HTR-8/SVneo (cell line): ENCODE data around the gene CKMT2.
A peak's percentile ranks its signal among the peaks of the same experiment; 100 is the strongest.
"Not testable (repeated sequence)": the region's sequence is repeated elsewhere in the genome, so short reads cannot be mapped to it uniquely, and the experiment has no call there.

Experiments used
- DNase-seq: peaks from one replicate; pipeline ENCODE4 v3.0.0; 2011; ENCODE audit warnings: low spot score, mixed read lengths; ENCODE audit not compliant: insufficient read length
- FAIRE-seq: peaks from 2 replicates; lab custom pipeline; 2011; peaks lifted over from hg19 to GRCh38; lab: Jason Lieb, UNC

CKMT2 gene

DNA sequence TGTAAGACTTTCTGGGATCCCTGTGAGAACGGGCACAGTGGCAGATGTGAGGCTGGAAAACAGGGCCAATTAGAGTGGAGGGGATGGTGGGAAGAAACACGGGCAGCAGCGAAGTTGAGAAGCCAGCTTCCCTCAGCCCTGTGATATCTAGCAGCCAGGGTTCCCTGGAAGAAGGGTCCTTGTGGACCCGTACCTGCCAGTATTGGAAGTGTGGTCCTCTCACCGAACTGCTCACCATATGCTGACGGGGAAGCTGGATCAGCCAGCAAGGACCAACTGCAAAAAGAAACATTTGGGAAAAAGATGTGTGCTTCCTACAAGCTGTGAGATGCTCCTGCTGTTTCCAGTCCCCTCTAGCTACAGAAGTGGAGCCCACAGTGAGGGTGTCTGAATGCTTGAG lies 13.6 kb downstream of the CKMT2 start:
- FAIRE-seq: no peak
- no peak for DNase-seq

DNA sequence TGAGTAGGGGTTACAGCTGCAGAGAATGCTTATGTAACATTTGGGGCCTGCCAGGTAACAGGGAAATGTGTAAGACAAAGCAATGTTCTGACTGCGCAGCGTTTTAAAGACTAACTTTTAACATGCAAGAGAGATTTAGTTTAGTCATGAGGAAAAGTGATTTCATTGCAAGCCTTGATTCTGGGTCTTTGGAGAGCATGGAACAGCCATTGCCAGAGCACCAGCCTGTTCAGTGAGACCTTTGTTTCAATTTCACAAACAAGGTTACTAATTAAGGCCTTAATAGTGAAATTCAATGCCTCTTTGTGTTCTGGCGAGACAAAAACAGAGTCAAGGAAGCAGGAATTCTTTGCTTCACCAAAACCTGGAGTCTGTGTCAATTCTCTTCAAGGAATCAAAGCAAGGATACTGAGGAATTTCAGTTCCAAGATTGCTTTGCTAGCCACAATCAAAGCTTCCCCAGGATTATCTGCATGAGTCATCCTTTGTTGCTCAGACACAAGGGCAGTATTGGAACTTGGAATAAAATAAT lies 14.4 kb downstream of the CKMT2 start:
- FAIRE-seq (no peak), DNase-seq (peak; percentile 23)

DNA sequence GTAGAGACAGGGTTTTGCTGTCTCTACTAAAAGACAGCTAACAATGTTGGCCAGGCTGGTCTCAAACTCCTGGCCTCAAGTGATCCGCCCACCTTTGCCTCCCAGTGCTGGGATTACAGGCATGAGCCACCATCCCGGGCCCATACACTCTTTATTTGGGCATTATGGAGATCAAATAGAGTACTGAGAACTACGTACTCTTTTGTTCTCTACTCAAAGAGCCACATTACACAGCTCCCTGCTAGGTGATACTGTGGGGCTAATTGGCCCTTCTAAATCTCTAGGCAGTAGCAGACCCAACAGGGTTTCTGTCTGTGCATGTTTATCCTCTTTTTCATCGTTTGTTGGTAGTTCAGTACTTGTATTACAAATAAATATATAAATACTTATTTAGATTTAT lies 16.1 kb downstream of the CKMT2 start:
- FAIRE-seq: no peak
- DNase-seq: no peak

DNA sequence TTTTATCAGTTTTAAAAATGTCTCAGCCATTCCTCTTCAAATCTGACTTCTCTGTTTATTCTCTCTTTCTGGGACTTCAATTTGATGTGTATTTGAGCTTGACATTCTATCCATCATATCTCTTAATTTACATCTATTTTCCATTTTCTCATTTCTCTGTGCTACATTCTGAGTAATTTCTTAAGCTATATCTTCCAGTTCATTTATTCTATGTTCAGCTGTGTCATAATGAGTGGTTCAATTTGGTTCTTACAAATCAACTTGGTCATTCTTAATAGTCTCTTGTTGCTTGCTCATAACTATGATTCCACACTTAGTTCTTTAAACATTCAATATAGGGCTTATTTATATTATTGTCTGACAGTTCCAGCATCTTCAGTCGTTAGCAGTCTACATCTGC lies 16.9 kb downstream of the CKMT2 start:
- DNase-seq (no peak), FAIRE-seq (no peak)

DNA sequence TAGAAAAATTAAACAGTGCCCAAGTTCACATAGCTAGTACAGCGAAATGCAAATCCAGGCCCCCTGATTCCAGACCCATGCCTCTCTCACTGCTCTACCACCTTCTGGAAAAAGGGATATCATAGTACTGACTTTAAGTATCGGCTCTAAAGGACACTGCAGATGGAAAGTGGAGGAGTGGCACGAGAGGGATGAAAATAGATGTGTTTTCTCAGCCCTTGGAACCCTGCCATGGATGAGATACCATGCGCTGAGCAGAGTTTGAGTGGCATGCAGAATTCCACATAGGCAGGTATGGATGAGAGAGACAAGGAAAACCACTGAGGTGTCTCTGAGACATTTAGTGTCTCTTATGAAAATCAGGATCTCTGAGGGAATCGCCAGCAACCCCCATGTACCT lies 18.8 kb downstream of the CKMT2 start:
- no peak for FAIRE-seq
- no peak for DNase-seq

DNA sequence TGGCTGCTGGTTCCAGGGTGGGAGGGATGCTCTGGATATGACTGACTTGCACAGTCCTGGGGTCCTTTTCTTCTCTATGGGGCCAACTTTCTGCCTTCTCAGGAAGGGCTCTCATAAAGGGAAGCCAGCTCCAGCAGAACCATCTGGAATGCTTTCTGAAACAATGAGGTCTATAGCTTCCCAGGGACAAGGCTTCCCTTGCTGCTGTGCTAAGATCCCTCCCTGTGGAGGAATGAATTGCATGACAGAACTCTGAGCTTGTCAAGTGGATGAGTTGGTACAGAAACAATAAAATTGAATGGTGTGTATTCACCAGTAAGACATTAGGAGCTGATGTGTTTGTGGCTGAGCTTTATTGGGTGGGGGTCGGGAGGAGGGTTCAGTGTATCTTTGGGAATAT lies 19.8 kb downstream of the CKMT2 start:
- FAIRE-seq (no peak), DNase-seq (no peak)

DNA sequence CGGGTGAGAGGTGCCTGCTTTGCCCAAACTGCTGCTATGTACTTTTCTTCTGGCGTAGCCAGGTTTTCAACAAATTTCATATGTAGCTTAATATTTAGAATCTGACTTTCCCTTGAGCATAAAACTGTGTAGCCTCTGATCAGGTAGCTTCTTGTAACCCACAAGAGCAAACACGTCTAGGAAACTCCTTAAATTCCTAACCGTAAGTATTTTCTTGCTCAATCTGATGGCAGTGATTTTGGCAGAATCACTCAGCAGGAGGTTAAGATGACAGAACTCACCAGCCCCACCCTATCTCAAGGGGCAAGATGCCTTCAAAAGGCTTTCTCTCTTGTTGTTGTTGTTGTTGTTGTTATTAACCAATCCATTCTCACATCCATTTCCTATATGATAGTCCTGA lies 20.8 kb downstream of the CKMT2 start:
- DNase-seq (no peak), FAIRE-seq (no peak)

DNA sequence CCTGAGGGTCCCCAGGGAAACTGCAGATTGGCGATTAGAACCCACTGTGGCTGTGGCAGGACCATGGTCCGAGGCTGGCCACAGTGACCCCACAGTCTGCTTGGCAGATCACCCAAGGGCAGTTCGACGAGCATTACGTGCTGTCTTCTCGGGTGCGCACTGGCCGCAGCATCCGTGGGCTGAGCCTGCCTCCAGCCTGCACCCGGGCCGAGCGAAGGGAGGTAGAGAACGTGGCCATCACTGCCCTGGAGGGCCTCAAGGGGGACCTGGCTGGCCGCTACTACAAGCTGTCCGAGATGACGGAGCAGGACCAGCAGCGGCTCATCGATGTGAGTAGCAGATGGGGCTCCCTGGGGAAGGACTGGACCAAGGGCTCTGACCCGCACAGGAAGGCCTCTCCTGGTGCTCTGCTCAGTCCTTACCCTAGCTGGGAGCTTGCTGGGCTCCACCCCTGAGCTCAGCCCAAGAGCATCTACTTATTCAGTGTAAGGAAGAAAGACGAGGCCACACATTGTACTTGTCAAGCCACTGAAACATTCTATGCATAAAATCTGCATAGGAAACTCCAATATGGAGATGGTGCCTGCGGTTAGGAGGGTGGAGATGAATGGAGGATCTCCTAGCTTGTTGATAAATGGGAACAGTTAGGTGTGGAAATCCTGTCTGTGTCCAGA lies 21.9 kb downstream of the CKMT2 start:
- FAIRE-seq (no peak), DNase-seq (no peak)

DNA sequence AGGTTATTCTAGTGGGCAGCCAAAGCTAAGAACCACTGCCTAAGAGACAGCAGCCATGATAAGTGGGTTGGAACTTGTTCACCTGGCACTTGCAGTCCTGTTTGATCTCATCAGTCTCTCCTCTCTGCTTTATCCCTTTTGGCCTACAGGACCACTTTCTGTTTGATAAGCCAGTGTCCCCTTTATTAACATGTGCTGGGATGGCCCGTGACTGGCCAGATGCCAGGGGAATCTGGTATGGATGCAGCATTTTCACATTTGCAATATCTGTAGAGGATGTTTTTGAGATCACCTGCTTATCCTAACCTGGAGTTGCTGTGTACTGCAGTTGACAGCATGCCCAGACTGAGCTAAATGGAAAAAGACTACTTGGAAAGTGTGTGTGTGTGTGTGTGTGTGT lies 23.6 kb downstream of the CKMT2 start:
- DNase-seq (no peak), FAIRE-seq (no peak)

DNA sequence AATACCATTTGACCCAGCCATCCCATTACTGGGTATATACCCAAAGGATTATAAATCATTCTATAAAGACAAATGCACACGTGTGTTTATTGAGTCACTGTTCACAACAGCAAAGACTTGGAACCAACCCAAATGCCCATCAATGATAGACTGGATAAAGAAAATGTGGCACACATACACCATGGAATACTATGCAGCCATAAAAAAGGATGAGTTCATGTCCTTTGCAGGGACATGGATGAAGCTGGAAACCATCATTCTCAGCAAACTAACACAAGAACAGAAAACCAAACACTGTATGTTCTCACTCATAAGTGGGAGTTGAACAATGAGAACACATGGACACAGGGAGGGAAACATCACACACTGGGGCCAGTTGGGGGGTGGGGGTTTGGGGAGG lies 29.7 kb downstream of the CKMT2 start:
- not testable (repeated sequence) for FAIRE-seq, DNase-seq

DNA sequence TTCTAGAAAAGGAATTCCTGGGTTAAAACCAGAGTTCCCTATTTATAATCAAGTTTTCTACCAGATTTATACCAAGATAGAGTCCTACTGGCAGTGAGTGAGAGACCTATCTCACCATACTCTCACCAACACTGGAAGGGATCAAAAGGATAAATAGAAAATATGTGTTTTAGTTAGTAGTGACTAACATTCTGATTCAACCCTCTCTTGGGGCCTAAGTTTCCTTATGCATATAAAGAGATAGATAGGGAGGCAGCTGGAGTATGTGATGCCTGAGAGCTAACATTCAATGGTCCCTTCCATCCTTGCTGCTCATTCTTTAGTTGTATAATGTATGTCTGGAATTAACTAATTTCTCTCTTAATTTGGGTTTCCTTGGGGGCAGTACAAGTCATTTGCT lies 32.0 kb downstream of the CKMT2 start:
- FAIRE-seq: no peak
- no peak for DNase-seq

DNA sequence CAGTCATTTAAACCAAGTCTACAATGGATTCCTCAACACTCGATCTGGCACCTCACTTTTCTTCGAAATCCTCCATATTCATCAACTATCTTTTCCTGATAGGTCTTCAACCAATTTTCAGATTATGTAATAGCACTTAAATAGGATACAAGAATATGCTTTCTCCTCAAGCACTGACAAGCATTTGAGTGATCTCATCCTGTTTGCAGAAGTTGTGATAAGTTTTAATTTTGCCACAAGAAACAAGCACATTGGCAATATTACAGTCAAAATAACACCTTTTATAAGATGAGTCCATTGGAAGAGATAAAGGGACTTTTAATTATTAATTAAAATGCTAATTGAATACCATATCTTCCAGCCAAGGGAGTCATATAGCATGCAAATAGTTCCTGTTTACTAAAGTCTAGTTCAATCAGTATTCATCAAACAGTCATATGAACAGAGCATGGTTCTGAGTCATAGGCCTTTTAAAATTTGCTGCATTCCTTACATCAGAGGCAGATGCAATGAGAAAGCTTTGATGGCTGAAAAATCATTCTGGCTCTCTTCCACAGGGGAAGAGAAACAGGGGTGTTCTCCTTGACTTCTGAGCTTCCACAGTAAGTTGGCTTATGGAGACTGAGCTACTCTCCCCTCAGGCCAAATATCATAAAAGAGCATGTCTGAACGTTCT lies 35.5 kb downstream of the CKMT2 start:
- FAIRE-seq (no peak), DNase-seq (peak; percentile 64)

DNA sequence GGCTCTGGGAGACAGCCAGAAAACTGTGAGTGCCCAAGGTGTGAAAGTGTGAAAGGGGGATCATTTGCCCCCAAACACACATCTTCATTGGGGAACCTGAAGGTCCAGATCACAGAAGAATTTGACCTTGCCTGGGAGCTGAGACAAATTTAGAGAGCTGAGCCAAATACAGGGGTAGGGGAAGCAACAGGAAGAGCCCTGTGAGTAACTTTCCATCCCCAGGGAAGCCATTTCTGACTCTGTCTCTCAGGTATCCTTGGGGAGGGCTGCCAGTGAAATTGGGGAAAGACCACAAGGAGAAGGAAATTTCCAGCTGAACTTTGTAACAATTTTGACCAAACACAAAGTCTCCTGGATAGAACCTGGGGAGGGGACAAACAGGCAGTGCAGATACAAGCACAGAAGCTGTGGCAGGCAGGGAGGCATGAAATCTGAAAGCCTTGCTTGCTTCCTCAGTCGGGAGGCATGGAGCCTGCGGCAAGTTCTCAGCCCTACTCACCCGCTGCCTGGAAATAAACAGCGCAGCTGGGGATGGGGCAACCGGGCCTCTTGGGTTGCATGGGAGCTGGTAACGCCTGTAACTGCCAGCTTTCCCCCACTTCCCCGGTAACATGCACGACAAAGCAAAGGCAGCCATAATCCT lies 36.8 kb downstream of the CKMT2 start:
- FAIRE-seq (no peak), DNase-seq (no peak)

DNA sequence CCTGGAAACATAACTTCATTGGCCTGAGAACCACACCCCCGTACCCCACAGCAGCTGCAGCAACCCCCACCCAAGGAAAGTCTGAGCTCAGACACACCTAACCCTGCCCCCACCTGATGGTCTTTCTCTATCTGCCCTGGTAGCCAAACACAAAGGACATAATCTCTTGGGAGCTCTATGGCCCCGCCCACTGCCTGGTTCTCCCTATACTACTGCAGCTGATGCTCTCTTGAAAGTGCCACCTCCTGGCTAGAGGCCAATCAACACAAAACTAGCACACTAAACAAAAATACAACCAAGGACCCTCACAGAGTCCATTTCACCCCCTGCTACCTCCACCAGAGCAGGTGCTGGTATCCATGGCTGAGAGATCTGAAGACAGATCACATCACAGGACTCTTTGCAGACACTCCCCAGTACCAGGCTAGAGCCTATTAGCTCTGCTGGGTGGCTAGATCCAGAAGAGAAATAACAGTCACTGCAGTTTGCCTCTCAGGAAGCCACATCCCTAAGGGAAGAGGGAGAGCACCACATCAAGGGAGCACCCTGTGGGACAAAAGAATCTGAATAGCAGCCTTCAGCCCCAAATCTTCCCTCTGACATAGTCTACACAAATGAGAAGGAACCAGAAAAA lies 37.4 kb downstream of the CKMT2 start:
- DNase-seq, FAIRE-seq: not testable (repeated sequence)

DNA sequence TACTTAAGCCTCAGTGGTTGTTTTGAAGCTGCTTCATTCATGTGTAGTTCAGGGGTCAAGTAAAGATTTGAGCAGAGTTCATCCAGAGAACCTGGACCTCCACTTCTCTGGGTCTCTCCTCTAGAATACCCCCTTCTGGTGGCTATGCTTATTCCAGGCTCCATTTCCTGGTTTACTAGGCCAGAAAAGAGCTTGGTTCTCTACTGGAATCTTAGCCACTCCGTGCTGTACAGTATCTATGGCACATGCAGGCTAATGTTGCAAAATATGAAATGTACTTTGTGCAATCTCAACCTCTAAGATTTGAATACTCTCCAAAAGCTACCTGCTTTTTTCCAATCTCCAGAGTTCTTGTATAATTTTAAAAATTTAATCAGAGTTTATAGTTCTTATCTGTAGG lies 50.9 kb downstream of the CKMT2 start:
- FAIRE-seq (no peak), DNase-seq (no peak)

DNA sequence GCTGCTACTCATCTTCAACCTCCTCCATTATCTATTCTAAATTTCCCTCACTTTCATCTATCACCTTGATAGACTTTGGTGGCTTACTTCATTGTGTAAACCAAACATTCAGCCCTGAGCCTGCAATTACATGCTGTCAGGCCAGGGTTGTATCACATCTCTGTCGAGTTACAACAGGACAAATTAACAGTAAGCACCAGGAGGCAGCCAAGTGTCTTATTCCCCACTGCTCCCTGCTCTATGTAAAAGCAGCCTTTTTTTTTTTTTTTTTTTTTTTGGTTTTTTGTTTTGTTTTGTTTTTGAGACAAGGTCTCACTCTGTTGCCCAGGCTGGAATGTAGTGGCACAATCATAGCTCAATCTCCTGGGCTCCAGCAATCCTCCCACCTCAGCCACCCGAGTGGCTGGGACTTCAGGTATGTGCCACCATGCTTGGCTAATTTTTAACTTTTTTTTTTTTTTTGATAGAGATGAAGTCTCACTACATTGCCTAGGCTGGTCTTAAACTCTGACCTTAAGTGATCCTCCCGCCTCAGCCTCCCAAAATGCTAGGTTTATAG lies 53.0 kb downstream of the CKMT2 start:
- FAIRE-seq (no peak), DNase-seq (no peak)

DNA sequence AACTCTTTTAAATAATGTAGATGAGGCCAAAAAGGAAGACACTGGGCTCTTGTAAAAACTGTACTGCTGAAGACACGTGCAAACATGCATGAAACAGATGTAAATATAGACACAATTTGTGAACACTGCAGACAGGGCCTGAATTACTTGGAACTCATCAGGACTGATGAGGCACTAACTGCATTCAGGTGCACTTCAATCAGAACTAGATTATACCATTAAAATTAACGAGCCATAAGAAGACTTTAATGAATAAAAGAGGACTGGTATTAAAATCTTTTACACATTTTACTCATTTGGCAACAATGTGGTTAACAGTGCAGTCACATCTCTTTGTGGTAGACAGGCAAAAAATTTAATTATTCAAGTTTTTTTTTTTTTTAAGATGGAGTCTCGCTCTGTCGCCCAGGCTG lies 54.9 kb downstream of the CKMT2 start:
- no peak for FAIRE-seq
- DNase-seq: no peak

DNA sequence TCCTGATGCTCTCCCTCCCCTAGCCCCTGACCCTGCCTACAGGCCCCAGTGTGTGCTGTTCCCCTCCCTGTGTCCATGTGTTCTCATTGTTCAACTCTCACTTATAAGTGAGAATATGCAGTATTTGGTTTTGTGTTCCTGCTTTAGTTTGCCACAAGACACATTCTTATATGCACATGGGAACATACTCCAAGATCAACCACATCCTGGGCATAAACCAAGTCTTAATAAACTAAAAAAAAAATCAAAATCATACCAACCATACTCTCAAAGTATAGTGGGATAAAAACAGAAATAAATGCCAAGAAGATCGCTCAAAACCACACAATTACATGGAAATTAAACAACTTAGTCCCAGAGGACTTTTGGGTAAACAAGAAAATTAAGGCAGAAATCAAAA lies 57.0 kb downstream of the CKMT2 start:
- no peak for DNase-seq
- FAIRE-seq: no peak

DNA sequence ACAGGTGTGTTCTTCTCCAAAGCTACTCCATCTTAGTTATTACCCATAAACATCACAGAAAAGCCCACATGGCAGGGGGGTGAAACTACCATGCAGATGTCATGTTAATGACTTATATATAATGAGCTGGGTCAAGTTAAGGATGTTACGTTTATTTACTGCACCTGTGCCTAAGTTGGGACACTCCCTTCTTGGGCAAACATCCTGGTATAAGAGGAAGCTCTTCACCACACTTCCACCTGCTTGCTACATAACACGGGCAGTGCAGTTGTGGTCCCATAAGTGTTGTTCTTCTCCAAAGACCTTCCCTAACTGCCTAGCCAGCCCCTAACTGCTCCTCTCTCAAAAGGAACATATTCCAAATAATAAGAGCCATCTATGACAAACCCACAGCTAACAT lies 59.0 kb downstream of the CKMT2 start:
- FAIRE-seq (no peak), DNase-seq (no peak)

DNA sequence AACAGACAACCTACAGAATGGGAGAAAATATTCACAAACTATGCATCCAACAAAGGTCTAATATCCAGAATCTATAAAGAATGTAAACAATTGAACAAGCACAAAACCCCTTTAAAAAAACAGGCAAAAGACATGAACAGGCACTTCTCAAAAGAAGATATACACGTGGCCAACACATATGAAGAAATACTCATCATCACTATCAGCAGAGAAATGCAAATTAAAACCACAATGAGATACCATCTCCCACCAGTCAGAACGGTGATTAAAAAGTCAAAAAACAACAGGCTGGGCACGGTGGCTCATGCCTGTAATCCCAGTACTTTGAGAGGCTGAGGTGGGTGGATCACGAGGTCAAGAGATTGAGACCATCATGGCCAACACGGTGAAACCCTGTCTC lies 60.9 kb downstream of the CKMT2 start:
- not testable (repeated sequence) for DNase-seq, FAIRE-seq

DNA sequence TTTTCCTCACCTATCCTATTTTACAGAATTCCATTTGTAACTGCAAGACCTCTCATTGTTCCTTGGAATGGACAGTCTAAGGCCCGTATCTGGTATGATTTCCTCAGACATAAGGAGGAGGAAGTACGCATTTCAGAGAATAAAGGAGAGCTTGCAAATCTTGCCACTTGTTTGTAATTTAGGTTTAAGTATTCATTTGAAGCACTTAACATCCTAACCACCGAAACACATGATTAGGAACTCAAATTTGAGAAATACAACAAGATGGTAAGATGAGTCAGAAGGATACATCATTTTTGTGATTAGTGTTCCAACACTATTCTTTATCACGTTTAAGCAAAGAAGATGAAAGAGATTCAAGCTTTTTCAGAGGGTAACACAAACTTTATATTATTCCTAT lies 64.4 kb downstream of the CKMT2 start:
- FAIRE-seq: no peak
- no peak for DNase-seq
